ENCODE data around the gene CD3E.

The CD3E gene

DNA sequence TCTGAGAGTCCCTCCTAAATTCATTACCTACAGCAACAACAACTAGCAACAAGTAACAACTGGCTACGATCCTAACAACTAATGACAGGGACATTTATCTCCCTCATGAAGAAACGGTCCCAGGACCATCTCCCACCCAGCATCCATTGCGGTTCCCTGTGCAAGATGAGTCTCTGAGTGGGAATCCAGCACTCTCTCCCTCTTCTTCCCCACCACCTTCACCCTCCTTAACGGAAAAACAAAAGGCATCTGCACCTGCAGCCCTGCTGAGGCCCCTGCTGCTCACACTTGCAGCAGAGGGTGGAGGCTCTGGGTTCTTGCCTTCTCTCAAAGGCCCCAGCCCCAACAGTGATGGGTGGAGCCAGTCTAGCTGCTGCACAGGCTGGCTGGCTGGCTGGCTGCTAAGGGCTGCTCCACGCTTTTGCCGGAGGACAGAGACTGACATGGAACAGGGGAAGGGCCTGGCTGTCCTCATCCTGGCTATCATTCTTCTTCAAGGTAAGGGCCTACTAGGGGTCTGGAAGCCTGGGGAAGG, 39.5 kb downstream of the CD3E start, which contains the start of gene CD3G:
TSS of gene CD3G (plus strand) at position 364 of the 535 bp plus-strand sequence. CDS start at position 444, 80 bp downstream.
- Histone ChIP-seq H2AFZ (ENCODE audit: low read length) (no peak within 1 kb of the TSS), H3K4me2 (ENCODE audit: low read depth, low read length) (no peak within 1 kb of the TSS), H3K9me2 (replicated peaks; ENCODE audit: insufficient read depth, low read length) (no peaks in the 10 kb centered on the region), H4K20me1 (ENCODE audit: insufficient read depth, low read length) (no peaks in the 10 kb centered on the region), H3K9me3 (replicated peaks; ENCODE audit: insufficient read depth, low read length) (no peaks in the 10 kb centered on the region), H3K4me1 (ENCODE audit: low read length) (no peaks in the 10 kb centered on the region), H3F3A (ENCODE audit: insufficient read depth, low read length) (no peaks in the 10 kb centered on the region), H3K4me3 (ENCODE audit: low read length) (no peak within 1 kb of the TSS), H3K79me2 (ENCODE audit: low read length) (no peaks in the 10 kb centered on the region), H3K27ac (ENCODE audit: low read length) (no peak within 1 kb of the TSS), H3K36me3 (replicated peaks; ENCODE audit: insufficient read depth, low read length) (no peaks in the 10 kb centered on the region), H3K9ac (ENCODE audit: low read length) (no peak within 1 kb of the TSS), H3K27me3 (replicated peaks; ENCODE audit: insufficient read depth, low read length) (no peaks in the 10 kb centered on the region)
- no peak for TF ChIP-seq EZH2phosphoT487 (IDR thresholded peaks at IDR 0.05; ENCODE audit: low read length)
- no peak for TF ChIP-seq EZH2 (optimal IDR thresholded peaks at IDR 0.05; ENCODE audit: low read depth, low read length)
- no peak for TF ChIP-seq CTCF (IDR thresholded peaks at IDR 0.05; ENCODE audit: low read length)
- no peak for DNase-seq

- H2AFZ ChIP-seq (ENCODE audit: low read length) = no peak overlapping the region
- no peak overlapping the region for H3K4me3 ChIP-seq (ENCODE audit: low read length)
- TF ChIP-seq EZH2 (optimal IDR thresholded peaks at IDR 0.05; ENCODE audit: low read depth, low read length) = no peak
- TF ChIP-seq EZH2phosphoT487 (IDR thresholded peaks at IDR 0.05; ENCODE audit: low read length) = no peak
- no peak for TF ChIP-seq CTCF (IDR thresholded peaks at IDR 0.05; ENCODE audit: low read length)
- no peaks in the 10 kb centered on the region for H3K79me2 ChIP-seq (ENCODE audit: low read length)
- H3K9me3 ChIP-seq (replicated peaks; ENCODE audit: insufficient read depth, low read length) = no peaks in the 10 kb centered on the region
- DNase-seq = no peak
- no peaks in the 10 kb centered on the region for H4K20me1 ChIP-seq (ENCODE audit: insufficient read depth, low read length)
- no peak overlapping the region for H3K4me2 ChIP-seq (ENCODE audit: low read depth, low read length)
- H3F3A ChIP-seq (ENCODE audit: insufficient read depth, low read length) = no peaks in the 10 kb centered on the region
- H3K9me2 ChIP-seq (replicated peaks; ENCODE audit: insufficient read depth, low read length) = no peaks in the 10 kb centered on the region
- no peaks in the 10 kb centered on the region for H3K36me3 ChIP-seq (replicated peaks; ENCODE audit: insufficient read depth, low read length)
- H3K27me3 ChIP-seq (replicated peaks; ENCODE audit: insufficient read depth, low read length) = peaks cover 17% of the 10 kb centered on the region
- no peak overlapping the region for H3K27ac ChIP-seq (ENCODE audit: low read length)
- H3K9ac ChIP-seq (ENCODE audit: low read length) = no peak overlapping the region
- H3K4me1 ChIP-seq (ENCODE audit: low read length) = no peaks in the 10 kb centered on the region
These were observed 44.9 kb downstream of the CD3E start for GRCh38 chr11:118349475-118349874.

DNA sequence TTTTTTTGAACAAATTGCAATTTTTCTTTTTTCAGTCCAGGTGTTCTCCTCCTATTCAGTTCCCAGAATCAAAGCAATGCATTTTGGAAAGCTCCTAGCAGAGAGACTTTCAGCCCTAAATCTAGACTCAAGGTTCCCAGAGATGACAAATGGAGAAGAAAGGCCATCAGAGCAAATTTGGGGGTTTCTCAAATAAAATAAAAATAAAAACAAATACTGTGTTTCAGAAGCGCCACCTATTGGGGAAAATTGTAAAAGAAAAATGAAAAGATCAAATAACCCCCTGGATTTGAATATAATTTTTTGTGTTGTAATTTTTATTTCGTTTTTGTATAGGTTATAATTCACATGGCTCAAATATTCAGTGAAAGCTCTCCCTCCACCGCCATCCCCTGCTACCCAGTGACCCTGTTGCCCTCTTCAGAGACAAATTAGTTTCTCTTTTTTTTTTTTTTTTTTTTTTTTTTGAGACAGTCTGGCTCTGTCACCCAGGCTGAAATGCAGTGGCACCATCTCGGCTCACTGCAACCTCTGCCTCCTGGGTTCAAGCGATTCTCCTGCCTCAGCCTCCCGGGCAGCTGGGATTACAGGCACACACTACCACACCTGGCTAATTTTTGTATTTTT, 48.7 kb downstream of the CD3E start:
- no peak overlapping the region for H2AFZ ChIP-seq (ENCODE audit: low read length)
- no peaks in the 10 kb centered on the region for H3F3A ChIP-seq (ENCODE audit: insufficient read depth, low read length)
- H3K4me3 ChIP-seq (ENCODE audit: low read length) = no peak overlapping the region
- H3K9me3 ChIP-seq (replicated peaks; ENCODE audit: insufficient read depth, low read length) = no peaks in the 10 kb centered on the region
- no peaks in the 10 kb centered on the region for H3K79me2 ChIP-seq (ENCODE audit: low read length)
- DNase-seq = peak; percentile 33
- H3K9me2 ChIP-seq (replicated peaks; ENCODE audit: insufficient read depth, low read length) = no peaks in the 10 kb centered on the region
- H3K27me3 ChIP-seq (replicated peaks; ENCODE audit: insufficient read depth, low read length) = peaks cover 17% of the 10 kb centered on the region
- no peak overlapping the region for H3K27ac ChIP-seq (ENCODE audit: low read length)
- peak overlapping the region; percentile 13; the same call in 1 of the 2 replicates for H3K4me2 ChIP-seq (ENCODE audit: low read depth, low read length)
- no peaks in the 10 kb centered on the region for H4K20me1 ChIP-seq (ENCODE audit: insufficient read depth, low read length)
- H3K9ac ChIP-seq (ENCODE audit: low read length) = no peak overlapping the region
- no peaks in the 10 kb centered on the region for H3K36me3 ChIP-seq (replicated peaks; ENCODE audit: insufficient read depth, low read length)
- TF ChIP-seq CTCF (IDR thresholded peaks at IDR 0.05; ENCODE audit: low read length) (peak; percentile 49), EZH2phosphoT487 (IDR thresholded peaks at IDR 0.05; ENCODE audit: low read length) (no peak)
- no peaks in the 10 kb centered on the region for H3K4me1 ChIP-seq (ENCODE audit: low read length)
